Effector memory CD4-positive, alpha-beta T cell (primary cell): ENCODE data around the gene USP32.
"Not testable (repeated sequence)": the region's sequence is repeated elsewhere in the genome, so short reads cannot be mapped to it uniquely, and the experiment has no call there.

Experiments
- DNase-seq, 3 donors: peaks; one replicate each; pipeline ENCODE4 v3.0.0-alpha.2; 2020
- H3K27ac ChIP-seq: 2 replicates; pipeline ENCODE4 v1.7.0; 2013; ENCODE audit warnings: mild to moderate bottlenecking, low read length, moderate library complexity; ENCODE audit not compliant: insufficient read depth, poor library complexity, severe bottlenecking
- H3K27me3 ChIP-seq: replicated peaks from 2 replicates; pipeline ENCODE4 v1.7.0; 2013; ENCODE audit warnings: mild to moderate bottlenecking, low read length; ENCODE audit not compliant: insufficient read depth, control insufficient read depth, poor library complexity, severe bottlenecking
- H3K36me3 ChIP-seq: 2 replicates; pipeline ENCODE4 v1.7.0; 2013; ENCODE audit warnings: mild to moderate bottlenecking, low read length, moderate library complexity; ENCODE audit not compliant: control insufficient read depth, insufficient read depth
- H3K4me1 ChIP-seq: 2 replicates; pipeline ENCODE4 v1.7.0; 2013; ENCODE audit warnings: low read length, mild to moderate bottlenecking; ENCODE audit not compliant: control insufficient read depth, insufficient read depth, poor library complexity, severe bottlenecking
- H3K4me3 ChIP-seq: 2 replicates; pipeline ENCODE4 v1.7.0; 2013; ENCODE audit warnings: low read length, low read depth, mild to moderate bottlenecking; ENCODE audit not compliant: insufficient read depth, poor library complexity, severe bottlenecking
- H3K9me3 ChIP-seq: 2 replicates; pipeline ENCODE4 v1.7.0; 2013; ENCODE audit warnings: mild to moderate bottlenecking, low read length, moderate library complexity; ENCODE audit not compliant: control insufficient read depth

The USP32 gene

GRCh38 chr17:60333628-60334031 is 58.3 kb downstream of the USP32 start:
- H3K9me3 ChIP-seq: no peaks in the 10 kb centered on the region
- H3K27me3 ChIP-seq: no peaks in the 10 kb centered on the region
- H3K4me3 ChIP-seq: no peak overlapping the region
- no peaks in the 10 kb centered on the region for H3K36me3 ChIP-seq
- no peak for DNase-seq
- no peak overlapping the region for H3K27ac ChIP-seq
- H3K4me1 ChIP-seq: no peaks in the 10 kb centered on the region

- not testable (repeated sequence) for H3K36me3 ChIP-seq, H3K9me3 ChIP-seq, H3K4me3 ChIP-seq, H3K27me3 ChIP-seq, H3K27ac ChIP-seq, H3K4me1 ChIP-seq, DNase-seq
Measured at GRCh38 chr17:60333072-60333471, 58.9 kb downstream of the USP32 start.

GRCh38 chr17:60332574-60332973 is 59.4 kb downstream of the USP32 start:
- Histone ChIP-seq H3K4me1 (no peaks in the 10 kb centered on the region), H3K4me3 (no peak overlapping the region), H3K27me3 (no peaks in the 10 kb centered on the region), H3K9me3 (no peaks in the 10 kb centered on the region), H3K27ac (no peak overlapping the region), H3K36me3 (no peaks in the 10 kb centered on the region)
- no peak for DNase-seq

- no peak for DNase-seq
- no peaks in the 10 kb centered on the region for H3K27me3 ChIP-seq
- H3K4me1 ChIP-seq: no peaks in the 10 kb centered on the region
- no peak overlapping the region for H3K4me3 ChIP-seq
- H3K9me3 ChIP-seq: no peaks in the 10 kb centered on the region
- no peaks in the 10 kb centered on the region for H3K36me3 ChIP-seq
- no peak overlapping the region for H3K27ac ChIP-seq
Measured at GRCh38 chr17:60330731-60331130, 61.2 kb downstream of the USP32 start.

GRCh38 chr17:60328679-60329078 is 63.3 kb downstream of the USP32 start:
- Histone ChIP-seq H3K27me3 (no peaks in the 10 kb centered on the region), H3K4me3 (no peak overlapping the region), H3K36me3 (no peaks in the 10 kb centered on the region), H3K4me1 (no peaks in the 10 kb centered on the region), H3K27ac (no peak overlapping the region), H3K9me3 (no peaks in the 10 kb centered on the region)
- DNase-seq: no peak

- H3K9me3 ChIP-seq: no peaks in the 10 kb centered on the region
- H3K36me3 ChIP-seq: no peaks in the 10 kb centered on the region
- H3K27ac ChIP-seq: no peak overlapping the region
- no peaks in the 10 kb centered on the region for H3K4me1 ChIP-seq
- no peaks in the 10 kb centered on the region for H3K27me3 ChIP-seq
- no peak for DNase-seq
- no peak overlapping the region for H3K4me3 ChIP-seq
Measured at GRCh38 chr17:60327901-60328273, 64.0 kb downstream of the USP32 start.

- Histone ChIP-seq H3K4me1 (no peaks in the 10 kb centered on the region), H3K4me3 (no peak overlapping the region), H3K27me3 (no peaks in the 10 kb centered on the region), H3K27ac (no peak overlapping the region), H3K36me3 (no peaks in the 10 kb centered on the region), H3K9me3 (no peaks in the 10 kb centered on the region)
- DNase-seq: no peak
Measured at GRCh38 chr17:60327134-60327900, 64.6 kb downstream of the USP32 start.

GRCh38 chr17:60326702-60327101 is 65.2 kb downstream of the USP32 start:
- Histone ChIP-seq H3K9me3 (no peaks in the 10 kb centered on the region), H3K4me3 (no peak overlapping the region), H3K27ac (no peak overlapping the region), H3K4me1 (no peaks in the 10 kb centered on the region), H3K36me3 (no peaks in the 10 kb centered on the region), H3K27me3 (no peaks in the 10 kb centered on the region)
- DNase-seq: no peak

- Histone ChIP-seq H3K27me3 (no peaks in the 10 kb centered on the region), H3K9me3 (no peaks in the 10 kb centered on the region), H3K4me3 (no peak overlapping the region), H3K27ac (no peak overlapping the region), H3K36me3 (no peaks in the 10 kb centered on the region), H3K4me1 (no peaks in the 10 kb centered on the region)
- no peak for DNase-seq
Measured at GRCh38 chr17:60325730-60326524, 66.0 kb downstream of the USP32 start.

GRCh38 chr17:60323754-60324153 is 68.2 kb downstream of the USP32 start:
- no peaks in the 10 kb centered on the region for H3K9me3 ChIP-seq
- H3K27me3 ChIP-seq: no peaks in the 10 kb centered on the region
- H3K4me1 ChIP-seq: no peaks in the 10 kb centered on the region
- no peak for DNase-seq
- no peak overlapping the region for H3K27ac ChIP-seq
- H3K36me3 ChIP-seq: no peaks in the 10 kb centered on the region
- H3K4me3 ChIP-seq: no peak overlapping the region
